Ovary (tissue), 9 donors: ENCODE results near the gene TSPAN6. TPM values are rescaled to one million over a fixed set of nuclear protein-coding genes. Genes with fewer than 3 reads are reported as not detected.

Experiments used
- DNase-seq, 5 donors: peaks; one replicate each; pipeline ENCODE4 v3.0.0-alpha.2; 2019 to 2020
- H3K27ac ChIP-seq, 2 donors: fragments of 200-600 bp; one replicate each; pipeline versions ENCODE4 v1.5.1 to v1.8.0; 2019 to 2022
- H3K27me3 ChIP-seq: fragments of 200-600 bp; one replicate; pipeline ENCODE4 v1.8.0; 2022
- H3K36me3 ChIP-seq: fragments of 200-600 bp; sonication (generic); one replicate; pipeline ENCODE4 v1.5.1; 2019
- H3K4me1 ChIP-seq: one replicate; pipeline ENCODE4 v1.8.1; 2013; ENCODE audit warnings: mild to moderate bottlenecking, moderate library complexity; ENCODE audit not compliant: insufficient read depth
- H3K4me3 ChIP-seq: fragments of 200-600 bp; sonication (generic); one replicate; pipeline ENCODE4 v1.5.1; 2017
- H3K9me3 ChIP-seq, 2 donors: fragments of 200-600 bp in 1 of 2; sonication (generic) in 1 of 2; one replicate each; pipeline versions ENCODE4 v1.5.1 to v1.8.1; 2013 to 2019; ENCODE audit warnings: mild to moderate bottlenecking in 1 of 2, moderate library complexity in 1 of 2
- CTCF ChIP-seq, 3 donors: fragments of 450-650 bp in 2 of 3; fragments of 200-600 bp in 1 of 3; IDR thresholded peaks; one replicate each; pipeline versions ENCODE4 v1.5.1 to v1.8.0; 2016 to 2022; ENCODE audit warnings: antibody characterized with exemption in 3 of 3, mild to moderate bottlenecking in 1 of 3
- EP300 ChIP-seq: sonication (generic); formaldehyde crosslinking; IDR thresholded peaks from one replicate; pipeline ENCODE4 v1.6.1; 2017; ENCODE audit warnings: antibody characterized with exemption
- POLR2A ChIP-seq: fragments of 450-650 bp; IDR thresholded peaks from one replicate; pipeline ENCODE4 v1.6.1; 2017; ENCODE audit warnings: antibody characterized with exemption, mild to moderate bottlenecking, moderate library complexity
- WGBS, 3 donors: extraction: QIAGEN DNeasy Blood & Tissue Kit in 1 of 3; methylation state at CpG; one replicate each; pipeline versions ENCODE4 v1.1.5 to v1.1.7; 2013 to 2017; 5-methylcytosine and 5-hydroxymethylcytosine counted together
- intact Hi-C, 4 donors: fragments of 100-400 bp; cut with DNase I; formaldehyde crosslinking; loops; one replicate each; pipeline versions ENCODE4 v1.11.0 to v1.15.1; 2022 to 2023
- polyA plus RNA-seq, 2 donors: library from polyadenylated mRNA; stranded (reverse); fragments of 200-250 nt in 1 of 2; fragments of 350-450 nt in 1 of 2; fragmentation: Illumina TruSeq in 1 of 2; extraction: RNeasy Lipid Tissue Mini Kit (QIAGEN cat#74804) in 1 of 2; gene quantifications; one replicate each; pipeline ENCODE4 v1.2.3, GENCODE V29; 2013 to 2014
- total RNA-seq, 7 donors: library from RNA; depleted of rRNA in 2 of 7; stranded (reverse); fragments of >200 nt in 2 of 7; fragmentation: NEBNext Ultra II Directional in 3 of 7; extraction: Animal tissue kit (Norgen Biotek cat#: 25700) in 3 of 7; gene quantifications; one replicate each; pipeline versions ENCODE4 v1.1.0 to v1.2.4, GENCODE V29; 2016 to 2023
- donor health status: DM: no; HTN: no; CAD: no; lungs with moderate emphysema.
- donor health status: DM: no; HTN: no; CAD: no.
- donor health status: Bipolar disorder and iron deficiency.
- donor health status: DM: yes; HTN: yes; CAD: no.
- donor health status: DM: no; HTN: no; CAD: no.
- donor health status: DM: yes; HTN: yes; CAD: no.

The TSPAN6 gene
- total and polyA plus RNA-seq, 9 donors: 41.2 to 70.8 (median 54.6) TPM

GRCh38 chrX:100652266-100652665, 15.7 kb upstream of the TSPAN6 start:
- H3K9me3 ChIP-seq: no peaks in the 10 kb centered on the region
- WGBS, 3 donors: 59 to 85% (median 76%) methylated on average over 2 of the region's 2 CpGs
- H3K27ac ChIP-seq: no peak overlapping the region
- H3K4me3 ChIP-seq: no peak overlapping the region
- intact Hi-C loops: no loop called here
- no peaks in the 10 kb centered on the region for H3K27me3 ChIP-seq
- H3K4me1 ChIP-seq: peaks cover 6% of the 10 kb centered on the region
- H3K36me3 ChIP-seq: no peaks in the 10 kb centered on the region
- TF ChIP-seq POLR2A (no peak), EP300 (no peak), CTCF (IDR thresholded peaks at IDR 0.05) (no peak)
- no peak for DNase-seq

- Histone ChIP-seq H3K4me1 (peaks cover 10% of the 10 kb centered on the region), H3K9me3 (no peaks in the 10 kb centered on the region), H3K27me3 (no peaks in the 10 kb centered on the region), H3K36me3 (no peaks in the 10 kb centered on the region), H3K27ac (no peak overlapping the region), H3K4me3 (no peak overlapping the region)
- intact Hi-C loops: no loop called here
- DNase-seq: no peak
- 80 to 92% (median 84%) methylated on average over 1 of the region's 1 CpG for WGBS, 3 donors
- no peak for TF ChIP-seq POLR2A
- TF ChIP-seq CTCF (IDR thresholded peaks at IDR 0.05): no peak
- TF ChIP-seq EP300: no peak
These were observed 14.2 kb upstream of the TSPAN6 start for GRCh38 chrX:100650841-100651240.

GRCh38 chrX:100649550-100650356, 13.1 kb upstream of the TSPAN6 start:
- Histone ChIP-seq H3K36me3 (no peaks in the 10 kb centered on the region), H3K9me3 (no peaks in the 10 kb centered on the region), H3K27me3 (no peaks in the 10 kb centered on the region), H3K4me3 (no peak overlapping the region), H3K27ac (peak overlapping the region; percentile 16 to 69), H3K4me1 (peaks cover 11% of the 10 kb centered on the region)
- 20 to 36% (median 35%) methylated on average over 12 of the region's 12 CpGs for WGBS, 3 donors
- no peak for TF ChIP-seq EP300
- TF ChIP-seq POLR2A: no peak
- TF ChIP-seq CTCF (IDR thresholded peaks at IDR 0.05): no peak
- peak; percentile 60 to 83 (median 70) for DNase-seq
- intact Hi-C loops: no loop called here

GRCh38 chrX:100648458-100649417, 12.1 kb upstream of the TSPAN6 start:
- Histone ChIP-seq H3K36me3 (no peaks in the 10 kb centered on the region), H3K27me3 (no peaks in the 10 kb centered on the region), H3K4me3 (no peak overlapping the region), H3K9me3 (no peaks in the 10 kb centered on the region), H3K27ac (peak overlapping the region in 1 of 2 donors; percentile 69), H3K4me1 (peaks cover 11% of the 10 kb centered on the region)
- intact Hi-C loops: no loop called here
- TF ChIP-seq EP300 (no peak), POLR2A (no peak), CTCF (IDR thresholded peaks at IDR 0.05) (no peak)
- WGBS, 3 donors: 30 to 41% (median 37%) methylated on average over 8 of the region's 8 CpGs
- DNase-seq: peak in 4 of 5 donors; percentile 24 to 60 (median 38)
